ENCODE results near the gene ABCC11.

Gene ABCC11

GRCh38 chr16:48236286-48236685 lies 11.1 kb downstream of the ABCC11 start:
- DNase-seq (no peak), ATAC-seq (replicated peaks) (no peak)
- H3K9me3 Mint-ChIP-seq = no peaks in the 10 kb centered on the region
- H3K36me3 Mint-ChIP-seq (ENCODE audit: insufficient read depth) = peaks cover 4% of the 10 kb centered on the region
- H3K4me3 Mint-ChIP-seq = no peak overlapping the region
- no peaks in the 10 kb centered on the region for H3K4me1 Mint-ChIP-seq (ENCODE audit: low read depth in 2 of 2)
- peaks cover 0 to 10% of the 10 kb centered on the region in 2 donors for H3K27me3 Mint-ChIP-seq
- no peak overlapping the region for H3K27ac Mint-ChIP-seq

GRCh38 chr16:48235556-48236136 lies 11.7 kb downstream of the ABCC11 start:
- Mint-ChIP-seq H3K4me1 (ENCODE audit: low read depth in 2 of 2) (no peaks in the 10 kb centered on the region), H3K36me3 (ENCODE audit: insufficient read depth) (peaks cover 4% of the 10 kb centered on the region), H3K4me3 (no peak overlapping the region), H3K27ac (no peak overlapping the region), H3K27me3 (peaks cover 0 to 10% of the 10 kb centered on the region in 2 donors), H3K9me3 (no peaks in the 10 kb centered on the region)
- ATAC-seq (replicated peaks) (no peak), DNase-seq (no peak)

- H3K36me3 Mint-ChIP-seq (ENCODE audit: insufficient read depth) = peaks cover 4% of the 10 kb centered on the region
- ATAC-seq (replicated peaks) = no peak
- no peak overlapping the region for H3K27ac Mint-ChIP-seq
- H3K4me3 Mint-ChIP-seq = no peak overlapping the region
- no peak for DNase-seq
- H3K9me3 Mint-ChIP-seq = no peaks in the 10 kb centered on the region
- H3K27me3 Mint-ChIP-seq = peaks cover 3 to 15% of the 10 kb centered on the region in 2 donors
- H3K4me1 Mint-ChIP-seq (ENCODE audit: low read depth in 2 of 2) = no peaks in the 10 kb centered on the region
These were observed 12.2 kb downstream of the ABCC11 start for GRCh38 chr16:48235058-48235555.

GRCh38 chr16:48234630-48235029 lies 12.7 kb downstream of the ABCC11 start:
- Mint-ChIP-seq H3K9me3 (no peaks in the 10 kb centered on the region), H3K36me3 (ENCODE audit: insufficient read depth) (peaks cover 4% of the 10 kb centered on the region), H3K4me3 (no peak overlapping the region), H3K27me3 (peaks cover 8 to 19% of the 10 kb centered on the region in 2 donors), H3K4me1 (ENCODE audit: low read depth in 2 of 2) (no peaks in the 10 kb centered on the region), H3K27ac (no peak overlapping the region)
- no peak for ATAC-seq (replicated peaks)
- DNase-seq = no peak

DNA sequence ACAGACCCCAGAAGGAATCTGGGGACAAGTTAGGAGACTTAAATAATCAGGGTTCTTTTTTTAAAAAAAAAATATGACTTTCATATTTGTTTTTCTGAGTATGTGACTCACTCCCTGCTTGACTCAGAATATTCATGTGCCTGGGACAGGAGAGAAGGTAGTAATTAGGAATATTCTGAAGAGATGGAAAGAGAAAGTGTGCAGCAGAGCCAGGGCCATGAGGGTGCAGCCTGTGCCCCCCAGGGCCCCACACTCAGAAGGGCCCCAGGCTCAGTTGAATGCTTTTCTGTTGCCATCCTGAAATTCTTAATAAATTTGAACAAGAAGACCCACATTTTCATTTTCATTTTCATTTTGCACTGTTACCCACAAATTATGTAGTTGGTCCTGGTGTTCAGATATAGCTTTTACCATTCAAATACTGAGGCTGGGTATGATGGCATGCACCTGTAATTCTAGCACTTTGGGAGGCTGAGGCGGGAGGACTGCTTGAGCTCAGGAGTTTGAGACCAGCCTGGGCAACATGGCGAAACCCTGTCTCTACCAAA lies 14.8 kb downstream of the ABCC11 start:
- H3K9me3 Mint-ChIP-seq = no peaks in the 10 kb centered on the region
- ATAC-seq (replicated peaks) = no peak
- no peaks in the 10 kb centered on the region for H3K4me1 Mint-ChIP-seq (ENCODE audit: low read depth in 2 of 2)
- DNase-seq = no peak
- H3K36me3 Mint-ChIP-seq (ENCODE audit: insufficient read depth) = no peaks in the 10 kb centered on the region
- H3K4me3 Mint-ChIP-seq = no peak overlapping the region
- no peak overlapping the region for H3K27ac Mint-ChIP-seq
- peaks cover 9 to 23% of the 10 kb centered on the region in 2 donors for H3K27me3 Mint-ChIP-seq

DNA sequence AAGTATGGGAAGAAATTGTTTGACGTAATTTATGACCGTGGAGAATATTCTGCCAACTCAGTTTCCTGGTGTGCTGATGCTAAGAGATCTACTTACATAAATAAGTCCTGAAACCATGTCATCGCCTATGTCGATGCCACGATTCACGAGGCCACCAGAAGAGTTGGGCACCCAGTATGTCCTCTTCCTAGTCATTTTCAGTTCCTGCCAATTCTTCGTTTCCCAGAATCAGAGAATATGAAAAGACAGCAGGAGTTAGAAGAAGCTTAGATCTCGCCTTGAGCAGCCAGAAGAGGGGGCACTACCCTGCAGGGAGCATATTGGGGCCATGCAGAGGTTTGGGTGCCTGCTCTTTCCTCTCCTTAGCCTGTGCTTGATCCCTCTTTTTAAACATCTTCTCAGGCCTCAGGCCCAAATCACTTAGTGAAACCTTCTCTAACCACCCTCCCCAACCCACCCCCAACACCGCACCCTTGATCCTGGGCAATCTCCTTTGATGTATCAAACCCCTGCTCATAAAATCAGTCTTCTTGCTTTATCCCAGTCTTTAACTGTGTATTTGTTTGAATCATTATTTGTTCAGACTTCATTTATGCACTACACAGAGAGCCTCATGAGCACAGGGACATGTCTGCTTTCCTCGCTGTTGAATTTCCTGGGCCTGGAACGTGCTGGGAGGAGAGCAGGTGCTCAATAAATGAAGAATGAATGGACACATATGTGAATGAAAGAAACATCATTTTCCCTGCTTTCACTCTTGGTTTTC lies 15.4 kb downstream of the ABCC11 start:
- no peaks in the 10 kb centered on the region for H3K36me3 Mint-ChIP-seq (ENCODE audit: insufficient read depth)
- H3K9me3 Mint-ChIP-seq = no peaks in the 10 kb centered on the region
- ATAC-seq (replicated peaks) (no peak), DNase-seq (no peak)
- H3K27me3 Mint-ChIP-seq = peaks cover 9 to 21% of the 10 kb centered on the region in 2 donors
- H3K27ac Mint-ChIP-seq = peak overlapping the region in 1 of 2 donors; percentile 33
- no peaks in the 10 kb centered on the region for H3K4me1 Mint-ChIP-seq (ENCODE audit: low read depth in 2 of 2)
- no peak overlapping the region for H3K4me3 Mint-ChIP-seq

DNA sequence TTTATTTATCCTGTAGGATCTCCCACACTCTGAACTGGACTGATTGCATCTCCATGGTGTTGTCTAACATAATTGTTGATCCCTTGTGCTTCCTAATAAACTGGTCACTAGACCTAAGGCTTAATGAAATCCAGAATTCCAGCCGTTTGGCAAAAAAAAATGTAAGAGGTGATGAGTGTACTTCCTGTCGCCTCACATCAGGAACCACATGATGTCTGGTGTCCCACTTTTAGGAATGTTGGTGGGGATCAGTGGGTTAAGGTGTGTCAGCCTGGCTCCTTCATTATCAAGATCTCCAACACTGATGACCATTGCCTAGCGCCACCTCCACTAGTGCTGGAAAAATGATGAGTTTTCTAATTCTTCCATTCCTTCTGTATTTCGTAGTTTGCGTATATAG lies 21.9 kb downstream of the ABCC11 start:
- Mint-ChIP-seq H3K4me3 (no peak overlapping the region), H3K9me3 (no peaks in the 10 kb centered on the region), H3K27me3 (peaks cover 9 to 39% of the 10 kb centered on the region in 2 donors), H3K27ac (no peak overlapping the region), H3K4me1 (ENCODE audit: low read depth in 2 of 2) (no peaks in the 10 kb centered on the region), H3K36me3 (ENCODE audit: insufficient read depth) (no peaks in the 10 kb centered on the region)
- no peak for DNase-seq
- no peak for ATAC-seq (replicated peaks)

- Mint-ChIP-seq H3K4me1 (ENCODE audit: low read depth in 2 of 2) (no peaks in the 10 kb centered on the region), H3K4me3 (no peak overlapping the region), H3K9me3 (no peaks in the 10 kb centered on the region), H3K27ac (no peak overlapping the region), H3K27me3 (peaks cover 0 to 27% of the 10 kb centered on the region in 2 donors), H3K36me3 (ENCODE audit: insufficient read depth) (no peaks in the 10 kb centered on the region)
- ATAC-seq (replicated peaks) = no peak
- no peak for DNase-seq
These were observed 23.8 kb downstream of the ABCC11 start for GRCh38 chr16:48223490-48223889.

DNA sequence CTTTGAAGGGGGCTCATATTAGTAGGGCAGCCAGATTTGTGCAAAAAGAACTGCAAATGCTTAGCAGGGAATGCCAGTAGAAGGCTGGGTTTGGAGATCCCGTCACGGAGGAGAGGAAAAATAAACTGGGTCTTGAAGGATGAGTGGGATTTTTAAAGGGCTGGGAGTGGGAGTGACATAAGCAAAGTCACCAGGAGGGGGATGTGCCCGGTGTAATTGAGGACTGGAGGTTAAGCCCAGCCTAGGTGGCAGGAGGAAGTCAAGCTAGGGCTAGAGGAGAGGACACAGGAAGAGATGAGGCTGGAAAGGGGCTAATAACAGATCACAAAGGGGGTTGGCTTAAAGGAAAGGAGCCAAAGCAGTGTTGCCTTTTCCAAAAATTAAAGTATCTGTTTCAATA lies 26.4 kb downstream of the ABCC11 start:
- Mint-ChIP-seq H3K36me3 (ENCODE audit: insufficient read depth) (no peaks in the 10 kb centered on the region), H3K27me3 (peaks cover 0 to 19% of the 10 kb centered on the region in 2 donors), H3K4me1 (ENCODE audit: low read depth in 2 of 2) (no peaks in the 10 kb centered on the region), H3K4me3 (no peak overlapping the region), H3K27ac (no peak overlapping the region), H3K9me3 (no peaks in the 10 kb centered on the region)
- DNase-seq (no peak), ATAC-seq (replicated peaks) (no peak)

- H3K27me3 Mint-ChIP-seq = peaks cover 7% of the 10 kb centered on the region in 2 donors
- H3K27ac Mint-ChIP-seq = no peak overlapping the region
- no peaks in the 10 kb centered on the region for H3K9me3 Mint-ChIP-seq
- H3K4me1 Mint-ChIP-seq (ENCODE audit: low read depth in 2 of 2) = no peaks in the 10 kb centered on the region
- H3K36me3 Mint-ChIP-seq (ENCODE audit: insufficient read depth) = no peaks in the 10 kb centered on the region
- H3K4me3 Mint-ChIP-seq = no peak overlapping the region
- ATAC-seq (replicated peaks) (no peak), DNase-seq (no peak)
These were observed 28.9 kb downstream of the ABCC11 start for GRCh38 chr16:48218473-48218872.

GRCh38 chr16:48217708-48218107 lies 29.6 kb downstream of the ABCC11 start:
- Mint-ChIP-seq H3K9me3 (no peaks in the 10 kb centered on the region), H3K4me1 (ENCODE audit: low read depth in 2 of 2) (no peaks in the 10 kb centered on the region), H3K27ac (no peak overlapping the region), H3K4me3 (no peak overlapping the region), H3K27me3 (peaks cover 4 to 7% of the 10 kb centered on the region in 2 donors), H3K36me3 (ENCODE audit: insufficient read depth) (no peaks in the 10 kb centered on the region)
- DNase-seq (no peak), ATAC-seq (replicated peaks) (no peak)

DNA sequence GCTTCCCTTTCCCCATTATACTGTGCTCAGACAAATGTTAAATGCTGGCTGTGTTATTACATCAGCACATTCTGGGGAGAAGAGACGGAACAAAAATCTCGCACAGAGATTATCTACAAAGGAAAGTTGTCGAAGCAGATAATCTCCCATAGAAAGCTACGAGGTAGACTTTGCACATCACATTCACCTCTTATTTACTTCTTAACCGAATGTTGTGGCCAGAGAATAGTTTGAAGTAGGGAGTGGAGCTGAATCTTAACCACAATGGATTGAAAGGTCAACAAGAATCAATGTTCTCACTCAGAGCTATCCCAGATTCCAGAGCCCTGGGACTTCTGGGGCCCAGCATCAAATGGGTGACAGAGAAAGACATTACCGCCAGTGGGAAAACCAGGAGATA lies 31.6 kb downstream of the ABCC11 start:
- ATAC-seq (replicated peaks) (no peak), DNase-seq (no peak)
- H3K4me3 Mint-ChIP-seq = no peak overlapping the region
- no peaks in the 10 kb centered on the region for H3K9me3 Mint-ChIP-seq
- H3K4me1 Mint-ChIP-seq (ENCODE audit: low read depth in 2 of 2) = no peaks in the 10 kb centered on the region
- H3K36me3 Mint-ChIP-seq (ENCODE audit: insufficient read depth) = no peaks in the 10 kb centered on the region
- peaks cover 0 to 7% of the 10 kb centered on the region in 2 donors for H3K27me3 Mint-ChIP-seq
- H3K27ac Mint-ChIP-seq = no peak overlapping the region

DNA sequence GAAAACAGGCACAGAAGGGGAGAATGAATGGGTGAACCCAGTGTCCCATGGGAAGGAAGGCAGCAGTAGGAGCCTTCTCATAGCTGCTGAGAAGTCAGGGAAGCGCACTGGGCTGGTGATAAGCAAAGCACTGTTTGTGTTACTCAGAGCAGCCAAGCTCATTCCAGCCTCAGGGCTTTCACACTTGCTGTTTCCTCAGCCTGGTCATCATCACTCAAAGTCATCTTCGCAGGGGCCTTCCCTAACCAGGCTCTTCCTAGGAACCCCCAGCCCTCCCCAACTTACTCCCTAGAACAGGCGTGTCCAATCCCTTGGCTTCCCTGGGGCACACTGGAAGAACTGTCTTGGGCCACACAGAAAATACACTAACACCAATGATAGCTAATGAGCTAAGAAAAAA lies 35.3 kb downstream of the ABCC11 start:
- Mint-ChIP-seq H3K4me3 (no peak overlapping the region), H3K36me3 (ENCODE audit: insufficient read depth) (no peaks in the 10 kb centered on the region), H3K4me1 (ENCODE audit: low read depth in 2 of 2) (no peaks in the 10 kb centered on the region), H3K27ac (no peak overlapping the region), H3K9me3 (no peaks in the 10 kb centered on the region), H3K27me3 (peaks cover 18 to 25% of the 10 kb centered on the region in 2 donors)
- no peak for DNase-seq
- no peak for ATAC-seq (replicated peaks)

GRCh38 chr16:48210747-48211146 lies 36.6 kb downstream of the ABCC11 start:
- H3K4me3 Mint-ChIP-seq = no peak overlapping the region
- H3K36me3 Mint-ChIP-seq (ENCODE audit: insufficient read depth) = no peaks in the 10 kb centered on the region
- DNase-seq (no peak), ATAC-seq (replicated peaks) (no peak)
- H3K4me1 Mint-ChIP-seq (ENCODE audit: low read depth in 2 of 2) = no peaks in the 10 kb centered on the region
- H3K9me3 Mint-ChIP-seq = no peaks in the 10 kb centered on the region
- H3K27me3 Mint-ChIP-seq = peaks cover 26 to 34% of the 10 kb centered on the region in 2 donors
- no peak overlapping the region for H3K27ac Mint-ChIP-seq

Measured in effector memory CD8-positive, alpha-beta T cell (primary cell).